ENCODE results near the gene GPC6.

GRCh38 chr13:93326234-93326811 lies 99.7 kb downstream of the GPC6 start:
- TF ChIP-seq EZH2 (IDR thresholded peaks at IDR 0.05; ENCODE audit: low read depth) = no peak
- TF ChIP-seq, protein P1, sequence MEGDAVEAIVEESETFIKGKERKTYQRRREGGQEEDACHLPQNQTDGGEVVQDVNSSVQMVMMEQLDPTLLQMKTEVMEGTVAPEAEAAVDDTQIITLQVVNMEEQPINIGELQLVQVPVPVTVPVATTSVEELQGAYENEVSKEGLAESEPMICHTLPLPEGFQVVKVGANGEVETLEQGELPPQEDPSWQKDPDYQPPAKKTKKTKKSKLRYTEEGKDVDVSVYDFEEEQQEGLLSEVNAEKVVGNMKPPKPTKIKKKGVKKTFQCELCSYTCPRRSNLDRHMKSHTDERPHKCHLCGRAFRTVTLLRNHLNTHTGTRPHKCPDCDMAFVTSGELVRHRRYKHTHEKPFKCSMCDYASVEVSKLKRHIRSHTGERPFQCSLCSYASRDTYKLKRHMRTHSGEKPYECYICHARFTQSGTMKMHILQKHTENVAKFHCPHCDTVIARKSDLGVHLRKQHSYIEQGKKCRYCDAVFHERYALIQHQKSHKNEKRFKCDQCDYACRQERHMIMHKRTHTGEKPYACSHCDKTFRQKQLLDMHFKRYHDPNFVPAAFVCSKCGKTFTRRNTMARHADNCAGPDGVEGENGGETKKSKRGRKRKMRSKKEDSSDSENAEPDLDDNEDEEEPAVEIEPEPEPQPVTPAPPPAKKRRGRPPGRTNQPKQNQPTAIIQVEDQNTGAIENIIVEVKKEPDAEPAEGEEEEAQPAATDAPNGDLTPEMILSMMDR (conservative IDR thresholded peaks at IDR 0.05) = no peak
